Measurements from ENCODE around the gene IGSF22. TPM values are rescaled to one million over a fixed set of nuclear protein-coding genes. Genes with fewer than 3 reads are reported as not detected.

The IGSF22 gene
- total RNA-seq, 2 experiments from 2014 or later: 0.35 to 0.64 TPM

GRCh38 chr11:18761144-18761543 lies 35.2 kb upstream of the IGSF22 start:
- H3K27me3 Mint-ChIP-seq: peaks cover 23% of the 10 kb centered on the region
- no peak for ATAC-seq
- H3K36me3 Mint-ChIP-seq: no peaks in the 10 kb centered on the region
- no peaks in the 10 kb centered on the region for H3K9me3 Mint-ChIP-seq (ENCODE audit: low read depth)
- H3K4me3 Mint-ChIP-seq: no peak overlapping the region
- no peak overlapping the region for H3K27ac Mint-ChIP-seq
- H3K4me1 Mint-ChIP-seq: peaks cover 9% of the 10 kb centered on the region
- no peak for DNase-seq
- CTCF ChIA-PET: no interaction called here

- Mint-ChIP-seq H3K9me3 (ENCODE audit: low read depth) (no peaks in the 10 kb centered on the region), H3K4me1 (no peaks in the 10 kb centered on the region), H3K27me3 (peaks cover 18% of the 10 kb centered on the region), H3K27ac (no peak overlapping the region), H3K4me3 (no peak overlapping the region), H3K36me3 (no peaks in the 10 kb centered on the region)
- CTCF ChIA-PET: interaction anchor here (0.6 to 2.3 kb wide), 7 partner anchors 17 to 642 kb away, joined by 3 to 7 read pairs (median 3); no protein-coding TSS in a partner anchor
- DNase-seq (no peak), ATAC-seq (no peak)
These were observed 31.8 kb upstream of the IGSF22 start for GRCh38 chr11:18757811-18758210.

GRCh38 chr11:18756889-18757288 lies 30.9 kb upstream of the IGSF22 start:
- ATAC-seq: no peak
- no peaks in the 10 kb centered on the region for H3K36me3 Mint-ChIP-seq
- DNase-seq: no peak
- CTCF ChIA-PET: interaction anchor here (1.2 to 2.3 kb wide), 2 partner anchors 8 to 35 kb away, joined by 3 to 7 read pairs; no protein-coding TSS in a partner anchor
- H3K4me1 Mint-ChIP-seq: no peaks in the 10 kb centered on the region
- H3K9me3 Mint-ChIP-seq (ENCODE audit: low read depth): no peaks in the 10 kb centered on the region
- H3K4me3 Mint-ChIP-seq: no peak overlapping the region
- H3K27ac Mint-ChIP-seq: no peak overlapping the region
- peaks cover 18% of the 10 kb centered on the region for H3K27me3 Mint-ChIP-seq

GRCh38 chr11:18754308-18754707 lies 28.3 kb upstream of the IGSF22 start:
- H3K9me3 Mint-ChIP-seq (ENCODE audit: low read depth): no peaks in the 10 kb centered on the region
- no peak overlapping the region for H3K4me3 Mint-ChIP-seq
- H3K4me1 Mint-ChIP-seq: no peaks in the 10 kb centered on the region
- ATAC-seq (no peak), DNase-seq (no peak)
- no peak overlapping the region for H3K27ac Mint-ChIP-seq
- H3K36me3 Mint-ChIP-seq: no peaks in the 10 kb centered on the region
- peaks cover 23% of the 10 kb centered on the region for H3K27me3 Mint-ChIP-seq
- CTCF ChIA-PET: no interaction called here

- DNase-seq (no peak), ATAC-seq (no peak)
- CTCF ChIA-PET: interaction anchor here (0.8 kb wide), 1 partner anchor 12 kb away, joined by 3 read pairs; no protein-coding TSS in a partner anchor
- H3K4me1 Mint-ChIP-seq: no peaks in the 10 kb centered on the region
- no peak overlapping the region for H3K4me3 Mint-ChIP-seq
- H3K27me3 Mint-ChIP-seq: peaks cover 17% of the 10 kb centered on the region
- no peaks in the 10 kb centered on the region for H3K9me3 Mint-ChIP-seq (ENCODE audit: low read depth)
- no peak overlapping the region for H3K27ac Mint-ChIP-seq
- H3K36me3 Mint-ChIP-seq: no peaks in the 10 kb centered on the region
These were observed 26.5 kb upstream of the IGSF22 start for GRCh38 chr11:18752502-18752901.

DNA sequence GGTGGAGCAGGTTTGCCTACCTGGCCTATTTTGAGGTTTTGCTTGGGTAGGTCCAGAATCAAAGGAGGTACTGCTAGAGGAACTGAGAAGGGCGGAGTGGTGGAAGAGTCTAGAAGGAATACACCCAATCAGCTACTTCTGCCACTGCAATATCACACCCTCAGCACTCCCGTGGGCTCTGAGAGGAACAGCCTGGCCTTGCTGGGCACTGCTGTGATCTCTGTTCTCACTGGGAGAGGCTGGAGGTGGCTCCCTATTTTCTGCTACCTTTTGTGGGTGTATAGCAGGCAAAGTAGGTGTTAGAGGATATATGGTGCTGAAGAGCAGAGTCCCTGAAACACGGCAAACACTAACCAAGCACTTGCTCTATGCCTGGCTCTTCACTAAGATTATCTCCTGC lies 25.0 kb upstream of the IGSF22 start:
- Mint-ChIP-seq H3K27me3 (peaks cover 11% of the 10 kb centered on the region), H3K9me3 (ENCODE audit: low read depth) (no peaks in the 10 kb centered on the region), H3K4me3 (no peak overlapping the region), H3K4me1 (no peaks in the 10 kb centered on the region), H3K27ac (no peak overlapping the region), H3K36me3 (no peaks in the 10 kb centered on the region)
- ATAC-seq (no peak), DNase-seq (no peak)
- CTCF ChIA-PET: interaction anchor here (1.1 kb wide), 1 partner anchor 14 kb away, joined by 3 read pairs; no protein-coding TSS in a partner anchor

DNA sequence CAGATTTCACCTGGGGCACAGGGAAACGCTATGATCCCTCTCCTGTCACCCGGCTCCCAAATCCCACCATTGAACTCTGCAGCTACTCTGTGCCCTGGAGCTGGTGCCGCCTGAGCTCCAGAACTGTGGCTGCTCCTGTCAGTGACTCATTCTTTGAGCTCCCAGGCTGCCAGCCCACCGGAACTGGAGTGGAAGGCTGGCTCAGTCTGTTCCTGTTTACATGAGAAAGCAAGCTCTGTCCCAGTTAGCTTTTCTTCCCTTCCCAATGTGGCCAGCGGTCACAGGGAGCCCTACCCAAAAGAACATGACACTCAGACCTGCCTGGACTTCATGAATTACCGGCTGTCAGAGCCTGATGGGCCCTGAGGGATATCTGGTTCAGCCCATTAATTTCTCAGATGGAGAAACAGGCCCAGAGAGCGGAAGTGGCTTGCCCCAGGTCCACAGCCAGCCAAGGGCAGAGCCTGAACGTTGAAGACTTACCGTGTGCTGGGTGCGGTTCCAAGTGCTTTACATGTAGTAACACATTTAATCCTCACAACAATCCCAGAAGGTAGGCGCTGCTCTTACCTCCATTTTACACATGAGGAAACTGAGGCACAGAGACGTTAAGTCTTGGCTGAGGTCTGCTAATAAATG lies 23.8 kb upstream of the IGSF22 start:
- no peaks in the 10 kb centered on the region for H3K9me3 Mint-ChIP-seq (ENCODE audit: low read depth)
- peaks cover 11% of the 10 kb centered on the region for H3K27me3 Mint-ChIP-seq
- H3K4me1 Mint-ChIP-seq: no peaks in the 10 kb centered on the region
- CTCF ChIA-PET: no interaction called here
- ATAC-seq (no peak), DNase-seq (no peak)
- no peak overlapping the region for H3K27ac Mint-ChIP-seq
- no peak overlapping the region for H3K4me3 Mint-ChIP-seq
- no peaks in the 10 kb centered on the region for H3K36me3 Mint-ChIP-seq

DNA sequence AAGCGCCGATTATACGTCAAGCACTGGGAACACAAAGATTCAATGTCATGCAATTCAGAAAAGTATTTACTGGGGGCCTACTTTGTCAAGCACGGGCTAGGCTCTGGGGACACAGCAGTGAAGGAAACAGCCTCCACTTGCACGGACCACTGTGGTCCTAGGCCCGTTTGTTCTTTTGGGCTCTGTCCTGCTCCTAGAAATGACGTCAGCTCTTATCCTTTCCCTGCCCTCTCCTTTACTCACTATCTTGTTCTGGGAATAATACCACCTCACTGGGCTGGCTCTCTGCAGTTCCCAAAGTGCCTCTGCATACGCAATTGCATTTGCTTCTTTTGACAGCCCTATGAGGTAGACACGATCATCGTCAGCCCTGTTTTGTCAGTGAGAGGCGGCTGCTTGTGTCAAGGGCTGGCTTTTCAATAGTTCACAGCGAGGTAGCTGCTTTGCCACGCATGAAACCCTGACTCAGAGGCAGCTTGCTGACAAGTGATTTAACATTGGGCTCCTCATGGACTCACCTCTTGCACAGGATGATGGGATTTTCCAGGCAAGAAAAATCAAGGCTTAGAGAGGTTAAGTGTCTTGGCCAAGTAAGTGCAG lies 22.9 kb upstream of the IGSF22 start:
- no peaks in the 10 kb centered on the region for H3K9me3 Mint-ChIP-seq (ENCODE audit: low read depth)
- H3K4me1 Mint-ChIP-seq: no peaks in the 10 kb centered on the region
- no peak overlapping the region for H3K27ac Mint-ChIP-seq
- DNase-seq (no peak), ATAC-seq (no peak)
- peaks cover 10% of the 10 kb centered on the region for H3K27me3 Mint-ChIP-seq
- no peaks in the 10 kb centered on the region for H3K36me3 Mint-ChIP-seq
- H3K4me3 Mint-ChIP-seq: no peak overlapping the region
- CTCF ChIA-PET: no interaction called here

- no peaks in the 10 kb centered on the region for H3K27me3 Mint-ChIP-seq
- DNase-seq: no peak
- H3K27ac Mint-ChIP-seq: no peak overlapping the region
- CTCF ChIA-PET: interaction anchor here (1.0 to 1.7 kb wide), 3 partner anchors 14 to 19 kb away, joined by 3 to 4 read pairs (median 4); no protein-coding TSS in a partner anchor
- no peaks in the 10 kb centered on the region for H3K36me3 Mint-ChIP-seq
- H3K9me3 Mint-ChIP-seq (ENCODE audit: low read depth): no peaks in the 10 kb centered on the region
- H3K4me3 Mint-ChIP-seq: no peak overlapping the region
- no peak for ATAC-seq
- no peaks in the 10 kb centered on the region for H3K4me1 Mint-ChIP-seq
These were observed 19.3 kb upstream of the IGSF22 start for GRCh38 chr11:18745251-18745650.

DNA sequence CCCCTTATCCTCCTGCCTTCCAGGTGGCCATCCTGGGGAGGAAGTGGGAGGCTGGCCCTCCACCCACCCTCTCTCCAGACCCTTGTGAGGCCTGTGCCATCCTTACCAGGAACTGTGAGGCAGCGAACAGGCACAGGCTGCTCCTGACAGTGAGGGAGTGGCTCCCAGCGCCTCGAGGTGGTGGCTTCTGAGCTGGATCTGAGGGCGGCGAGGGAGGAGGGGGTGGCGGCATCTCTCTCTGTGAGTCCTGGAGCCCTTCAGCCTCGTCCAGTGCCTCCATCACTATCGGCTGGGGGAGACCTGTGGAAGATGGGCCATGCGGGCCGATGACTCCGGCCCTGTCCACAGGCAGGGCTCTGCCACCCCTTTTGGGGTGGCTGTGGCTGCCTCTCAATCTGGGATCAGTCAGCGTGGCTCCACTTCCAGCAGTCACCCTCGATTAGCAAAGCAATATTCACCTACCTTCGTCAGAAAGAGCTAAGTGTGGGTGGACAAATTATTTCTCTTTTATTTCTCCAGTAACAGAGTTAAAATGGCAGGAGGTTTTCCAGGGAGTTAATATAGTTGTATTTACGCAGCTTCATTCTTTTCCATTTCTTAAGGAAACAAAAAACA lies 18.0 kb upstream of the IGSF22 start:
- Mint-ChIP-seq H3K36me3 (no peaks in the 10 kb centered on the region), H3K9me3 (ENCODE audit: low read depth) (no peaks in the 10 kb centered on the region), H3K4me1 (peaks cover 1% of the 10 kb centered on the region), H3K27ac (no peak overlapping the region), H3K4me3 (no peak overlapping the region), H3K27me3 (no peaks in the 10 kb centered on the region)
- CTCF ChIA-PET: interaction anchor here (1.6 to 3.0 kb wide), 3 partner anchors 16 to 22 kb away, joined by 5 to 11 read pairs (median 8); no protein-coding TSS in a partner anchor
- ATAC-seq (no peak), DNase-seq (no peak)

GRCh38 chr11:18743365-18743764 lies 17.4 kb upstream of the IGSF22 start:
- Mint-ChIP-seq H3K36me3 (no peaks in the 10 kb centered on the region), H3K9me3 (ENCODE audit: low read depth) (no peaks in the 10 kb centered on the region), H3K27me3 (no peaks in the 10 kb centered on the region), H3K4me3 (no peak overlapping the region), H3K27ac (no peak overlapping the region), H3K4me1 (peaks cover 2% of the 10 kb centered on the region)
- no peak for DNase-seq
- no peak for ATAC-seq
- CTCF ChIA-PET: interaction anchor here (1.6 to 3.0 kb wide), 3 partner anchors 15 to 22 kb away, joined by 5 to 11 read pairs (median 8); no protein-coding TSS in a partner anchor

GRCh38 chr11:18741783-18742182 lies 15.8 kb upstream of the IGSF22 start:
- CTCF ChIA-PET: interaction anchor here (0.8 to 3.0 kb wide), 4 partner anchors 10 to 202 kb away, joined by 3 to 11 read pairs (median 4); no protein-coding TSS in a partner anchor
- no peak for ATAC-seq
- Mint-ChIP-seq H3K4me3 (no peak overlapping the region), H3K27me3 (no peaks in the 10 kb centered on the region), H3K9me3 (ENCODE audit: low read depth) (no peaks in the 10 kb centered on the region), H3K4me1 (peaks cover 4% of the 10 kb centered on the region), H3K36me3 (no peaks in the 10 kb centered on the region), H3K27ac (no peak overlapping the region)
- no peak for DNase-seq

GRCh38 chr11:18739685-18740084 lies 13.7 kb upstream of the IGSF22 start:
- no peak overlapping the region for H3K27ac Mint-ChIP-seq
- H3K4me1 Mint-ChIP-seq: peaks cover 4% of the 10 kb centered on the region
- no peak overlapping the region for H3K4me3 Mint-ChIP-seq
- DNase-seq (no peak), ATAC-seq (no peak)
- H3K36me3 Mint-ChIP-seq: no peaks in the 10 kb centered on the region
- H3K27me3 Mint-ChIP-seq: no peaks in the 10 kb centered on the region
- H3K9me3 Mint-ChIP-seq (ENCODE audit: low read depth): no peaks in the 10 kb centered on the region
- CTCF ChIA-PET: interaction anchor here (0.9 to 3.3 kb wide), 7 partner anchors 7 to 205 kb away, joined by 3 to 23 read pairs (median 4); no protein-coding TSS in a partner anchor
